Measurements from ENCODE around the gene FOXM1.

Gene FOXM1

DNA sequence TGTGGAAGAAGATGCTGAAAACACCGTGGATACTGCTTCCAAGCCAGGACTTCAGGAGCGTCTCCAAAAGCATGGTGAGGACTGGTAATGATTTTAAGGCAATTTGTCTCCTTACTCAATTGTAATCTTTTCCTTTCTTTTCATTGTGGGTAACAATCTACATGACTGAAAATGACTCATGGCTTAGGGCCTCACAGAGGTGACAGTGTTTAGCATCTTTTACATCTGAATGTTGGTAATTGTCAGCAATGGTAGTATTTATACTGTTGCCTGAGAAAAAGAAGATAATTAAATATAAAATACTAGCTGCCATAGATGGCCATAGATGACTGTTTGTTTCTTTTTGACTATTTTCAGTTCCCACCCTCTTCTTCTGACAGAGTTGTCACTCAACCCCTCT is 45.4 kb upstream of the FOXM1 start:
- TF ChIP-seq CTCF (IDR thresholded peaks at IDR 0.05), result no peak
- H3K9me3 ChIP-seq (ENCODE audit: control insufficient read depth, low read length), result no peaks in the 10 kb centered on the region
- no peak overlapping the region for H3K4me3 ChIP-seq (ENCODE audit: low read depth, low read length)
- H3K4me1 ChIP-seq, result no peaks in the 10 kb centered on the region
- no peak overlapping the region for H3K9ac ChIP-seq
- no peak overlapping the region for H3K27ac ChIP-seq
- no peaks in the 10 kb centered on the region for H3K27me3 ChIP-seq (ENCODE audit: control insufficient read depth, insufficient read depth, low read length)
- H3K36me3 ChIP-seq (ENCODE audit: control insufficient read depth, insufficient read depth, low read length), result no peaks in the 10 kb centered on the region
- no peak overlapping the region for H2AFZ ChIP-seq
- H3K4me2 ChIP-seq (ENCODE audit: low read length), result no peak overlapping the region
- H3K79me2 ChIP-seq, result no peaks in the 10 kb centered on the region

DNA sequence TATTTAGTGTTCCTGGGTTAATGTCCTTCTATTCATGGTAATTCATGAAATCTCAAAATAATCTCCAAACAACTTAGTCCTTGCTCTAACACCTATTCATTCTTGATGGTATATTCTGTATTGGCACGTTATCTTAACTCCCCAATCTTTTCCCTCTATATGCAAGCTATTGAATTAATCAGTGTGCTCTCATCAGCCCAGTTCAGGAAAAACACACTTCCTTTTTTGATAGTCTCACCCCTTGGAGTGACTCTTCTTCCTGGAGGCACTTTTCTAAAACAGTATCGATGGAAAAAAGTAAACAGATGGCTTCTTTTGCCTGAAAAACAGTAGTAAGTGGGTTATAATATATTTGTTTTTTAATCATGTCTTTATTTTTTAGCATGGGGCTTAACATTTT is 42.3 kb upstream of the FOXM1 start:
- no peaks in the 10 kb centered on the region for H3K4me1 ChIP-seq
- TF ChIP-seq CTCF (IDR thresholded peaks at IDR 0.05), result no peak
- H3K4me3 ChIP-seq (ENCODE audit: low read depth, low read length), result no peak overlapping the region
- H3K9me3 ChIP-seq (ENCODE audit: control insufficient read depth, low read length), result no peaks in the 10 kb centered on the region
- H2AFZ ChIP-seq, result no peak overlapping the region
- H3K4me2 ChIP-seq (ENCODE audit: low read length), result no peak overlapping the region
- no peaks in the 10 kb centered on the region for H3K36me3 ChIP-seq (ENCODE audit: control insufficient read depth, insufficient read depth, low read length)
- H3K79me2 ChIP-seq, result peaks cover 7% of the 10 kb centered on the region
- H3K9ac ChIP-seq, result no peak overlapping the region
- no peaks in the 10 kb centered on the region for H3K27me3 ChIP-seq (ENCODE audit: control insufficient read depth, insufficient read depth, low read length)
- no peak overlapping the region for H3K27ac ChIP-seq

DNA sequence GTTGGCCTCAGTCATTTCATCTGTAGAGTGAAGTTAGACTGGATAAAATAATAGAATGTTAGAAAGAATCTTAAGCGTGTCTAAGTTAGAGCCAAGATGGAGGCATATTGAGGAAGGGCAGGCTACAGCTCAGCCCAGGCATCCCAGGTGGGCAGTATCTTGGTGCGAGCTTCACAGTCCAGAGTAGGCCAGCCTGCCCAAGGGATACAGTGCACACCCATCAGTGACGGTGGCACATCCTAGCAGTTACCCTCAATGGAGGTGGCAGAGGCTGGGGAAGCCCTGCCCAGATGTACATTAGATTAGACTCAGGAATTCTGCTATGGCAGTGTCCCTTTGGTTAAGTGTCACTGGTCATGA is 35.2 kb upstream of the FOXM1 start:
- Histone ChIP-seq H3K4me1 (no peaks in the 10 kb centered on the region), H3K4me2 (ENCODE audit: low read length) (no peak overlapping the region), H3K9me3 (ENCODE audit: control insufficient read depth, low read length) (no peaks in the 10 kb centered on the region), H3K27ac (no peak overlapping the region), H3K79me2 (peaks cover 10% of the 10 kb centered on the region), H2AFZ (no peak overlapping the region), H3K36me3 (ENCODE audit: control insufficient read depth, insufficient read depth, low read length) (no peaks in the 10 kb centered on the region), H3K27me3 (ENCODE audit: control insufficient read depth, insufficient read depth, low read length) (no peaks in the 10 kb centered on the region), H3K4me3 (ENCODE audit: low read depth, low read length) (no peak overlapping the region), H3K9ac (no peak overlapping the region)
- TF ChIP-seq CTCF (IDR thresholded peaks at IDR 0.05), result no peak

- H3K36me3 ChIP-seq (ENCODE audit: control insufficient read depth, insufficient read depth, low read length), result no peaks in the 10 kb centered on the region
- H3K4me3 ChIP-seq (ENCODE audit: low read depth, low read length), result no peak overlapping the region
- H3K4me2 ChIP-seq (ENCODE audit: low read length), result no peak overlapping the region
- no peak overlapping the region for H2AFZ ChIP-seq
- no peaks in the 10 kb centered on the region for H3K27me3 ChIP-seq (ENCODE audit: control insufficient read depth, insufficient read depth, low read length)
- H3K9me3 ChIP-seq (ENCODE audit: control insufficient read depth, low read length), result no peaks in the 10 kb centered on the region
- H3K9ac ChIP-seq, result no peak overlapping the region
- no peaks in the 10 kb centered on the region for H3K4me1 ChIP-seq
- no peak overlapping the region for H3K27ac ChIP-seq
- no peak for TF ChIP-seq CTCF (IDR thresholded peaks at IDR 0.05)
- H3K79me2 ChIP-seq, result no peaks in the 10 kb centered on the region
Measured at GRCh38 chr12:2904260-2904659, 27.3 kb upstream of the FOXM1 start.

DNA sequence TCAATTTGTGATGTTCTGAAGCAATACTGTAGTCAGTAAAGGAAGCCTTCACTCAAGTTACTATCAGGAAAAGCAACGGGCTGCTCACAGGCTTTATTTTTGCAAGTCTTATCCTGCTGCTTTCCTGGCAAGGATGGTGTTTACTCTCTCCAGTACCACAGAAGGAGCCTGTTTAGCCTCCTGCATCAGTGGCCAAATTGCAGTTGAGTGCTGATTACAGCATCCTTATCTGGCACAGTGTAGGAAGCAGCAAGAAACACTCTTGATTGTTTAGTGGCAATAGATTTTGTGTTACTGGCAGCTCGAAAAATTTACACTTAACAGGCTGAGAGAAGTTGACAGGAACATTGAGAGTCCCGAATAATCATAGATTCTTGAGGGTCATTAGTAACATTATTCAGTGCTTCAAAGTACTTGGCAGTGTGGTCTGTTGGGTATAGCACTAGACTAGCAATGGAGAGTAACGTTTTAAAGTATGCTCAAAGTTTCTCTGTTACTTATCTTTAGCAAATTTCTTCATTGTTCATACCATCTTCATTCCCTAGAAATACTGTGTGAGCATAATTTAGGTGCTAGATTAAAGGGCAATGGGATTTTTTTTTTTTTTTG is 25.4 kb upstream of the FOXM1 start:
- no peak overlapping the region for H3K4me2 ChIP-seq (ENCODE audit: low read length)
- H3K9ac ChIP-seq, result no peak overlapping the region

More for the DNA sequence above, 25.4 kb upstream of the FOXM1 start:
- Histone ChIP-seq H3K4me3 (ENCODE audit: low read depth, low read length) (no peak overlapping the region), H3K27ac (no peak overlapping the region), H3K9me3 (ENCODE audit: control insufficient read depth, low read length) (no peaks in the 10 kb centered on the region), H2AFZ (no peak overlapping the region), H3K4me1 (no peaks in the 10 kb centered on the region), H3K27me3 (ENCODE audit: control insufficient read depth, insufficient read depth, low read length) (no peaks in the 10 kb centered on the region), H3K79me2 (peaks cover 9% of the 10 kb centered on the region), H3K36me3 (ENCODE audit: control insufficient read depth, insufficient read depth, low read length) (no peaks in the 10 kb centered on the region)
- TF ChIP-seq CTCF (IDR thresholded peaks at IDR 0.05), result no peak

All from parathyroid adenoma (tissue), 2 donors.